Measurements from ENCODE around the gene MEOX2.

The MEOX2 gene

DNA sequence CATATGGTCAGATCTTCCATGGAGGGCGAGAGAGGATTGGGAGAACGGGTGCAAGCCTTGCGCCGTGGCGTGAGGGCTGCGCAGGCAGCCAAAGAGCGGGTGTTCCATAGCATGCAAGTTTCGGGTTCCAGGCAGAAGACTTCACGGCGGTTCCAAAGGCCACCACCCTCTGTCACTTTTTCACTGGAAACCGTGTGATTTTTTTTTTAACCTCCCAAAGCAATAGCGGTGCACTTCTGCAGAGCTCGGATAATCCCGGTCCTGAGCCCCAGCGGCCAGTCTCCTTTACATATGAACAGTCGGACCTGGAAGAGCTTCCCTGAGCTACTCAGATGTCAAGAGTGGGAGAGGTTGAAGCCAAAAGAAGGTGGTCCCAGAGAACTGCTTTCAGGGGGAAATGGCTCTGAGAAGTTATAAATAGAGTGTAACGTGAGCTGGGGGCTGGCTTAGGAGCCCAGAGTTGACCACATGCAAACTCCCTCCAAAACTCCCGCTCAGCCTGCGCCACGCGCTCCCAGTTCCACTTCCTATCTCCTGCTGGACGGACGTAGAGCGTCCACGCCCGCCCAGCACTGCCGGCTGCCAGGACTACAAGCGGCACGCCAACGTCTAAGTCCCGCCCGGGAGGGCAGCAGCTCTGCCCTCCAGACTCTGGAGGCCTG, at the start of gene MEOX2:
Gene MEOX2 (minus strand): TSS at position 389 of the 662 bp plus-strand sequence. CDS start 281 bp downstream, at position 108.
- no peak for DNase-seq (ENCODE audit: low read depth in 2 of 2)

- DNase-seq (ENCODE audit: low read depth in 2 of 2): no peak
These were observed 43.3 kb upstream of the MEOX2 start for GRCh38 chr7:15729746-15730145.

GRCh38 chr7:15725051-15725450, 38.6 kb upstream of the MEOX2 start:
- DNase-seq (ENCODE audit: low read depth in 2 of 2): no peak

GRCh38 chr7:15723841-15724240, 37.4 kb upstream of the MEOX2 start:
- no peak for DNase-seq (ENCODE audit: low read depth in 2 of 2)

DNA sequence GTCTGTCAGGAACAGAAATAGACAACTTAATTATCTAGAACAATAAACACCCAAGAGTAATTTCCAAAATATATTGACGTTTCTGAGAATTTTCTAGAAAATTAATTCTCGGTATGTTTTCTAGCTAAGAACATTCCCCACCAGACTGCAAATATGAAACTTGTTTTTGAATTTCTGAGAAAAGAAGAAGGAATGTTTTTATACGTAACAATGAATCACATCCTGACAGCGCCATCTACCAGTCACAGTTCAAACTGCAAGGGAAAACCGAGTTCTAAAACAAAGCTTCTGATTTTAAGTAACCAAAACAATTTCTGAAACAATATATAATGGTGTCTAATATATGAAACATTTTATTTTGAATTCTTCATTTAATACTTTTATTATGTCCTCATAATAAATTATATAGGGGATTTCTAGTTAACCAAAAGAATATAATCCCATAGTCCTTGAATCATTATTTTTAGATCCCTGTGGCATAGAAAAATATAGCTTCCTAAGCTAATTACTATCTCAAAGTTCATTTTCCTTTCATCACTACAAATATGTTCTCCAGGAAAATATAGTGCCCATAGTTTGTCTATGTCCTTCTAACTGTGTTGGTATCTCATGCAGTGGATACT, 34.5 kb upstream of the MEOX2 start:
- DNase-seq (ENCODE audit: low read depth in 2 of 2): no peak

GRCh38 chr7:15719311-15719710, 32.8 kb upstream of the MEOX2 start:
- no peak for DNase-seq (ENCODE audit: low read depth in 2 of 2)

GRCh38 chr7:15715435-15715834, 29.0 kb upstream of the MEOX2 start:
- no peak for DNase-seq (ENCODE audit: low read depth in 2 of 2)

DNA sequence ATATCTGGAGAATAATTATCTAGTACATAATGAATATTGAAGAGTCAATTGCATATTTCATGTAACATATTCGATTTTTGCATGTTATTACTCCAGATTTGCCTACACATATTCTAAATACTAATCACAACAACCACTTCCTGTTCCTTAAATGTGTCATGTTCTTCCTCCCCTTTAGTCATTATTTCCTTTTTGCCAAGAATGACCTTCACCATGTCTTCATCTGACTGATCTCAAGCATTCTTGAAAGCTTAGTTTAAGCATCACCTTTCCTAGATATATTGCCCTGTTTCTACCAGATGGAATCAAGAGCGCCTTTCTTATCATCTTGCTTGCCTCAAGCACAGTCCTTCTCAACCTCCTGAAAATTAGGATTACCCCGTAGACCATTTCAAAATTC, 23.5 kb upstream of the MEOX2 start:
- no peak for DNase-seq (ENCODE audit: low read depth in 2 of 2)

DNA sequence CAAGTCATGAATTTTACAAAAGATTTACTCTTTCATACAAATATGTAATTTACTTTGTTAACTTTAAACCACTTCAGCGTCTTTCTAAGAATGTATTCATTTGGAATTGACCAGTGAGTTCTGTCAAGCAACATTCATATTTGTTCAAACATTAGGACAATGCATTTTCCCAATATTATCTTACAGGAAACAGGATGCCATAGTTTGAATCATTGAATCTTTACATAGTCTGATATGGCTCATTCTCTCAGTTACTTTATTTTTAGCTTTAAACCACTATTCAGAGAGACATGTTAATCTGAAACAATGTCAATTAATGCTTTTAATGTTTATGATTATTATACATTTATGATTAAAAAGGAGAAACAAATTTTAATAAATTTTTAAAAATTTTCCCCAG, 21.1 kb upstream of the MEOX2 start:
- DNase-seq (ENCODE audit: low read depth in 2 of 2): no peak

DNA sequence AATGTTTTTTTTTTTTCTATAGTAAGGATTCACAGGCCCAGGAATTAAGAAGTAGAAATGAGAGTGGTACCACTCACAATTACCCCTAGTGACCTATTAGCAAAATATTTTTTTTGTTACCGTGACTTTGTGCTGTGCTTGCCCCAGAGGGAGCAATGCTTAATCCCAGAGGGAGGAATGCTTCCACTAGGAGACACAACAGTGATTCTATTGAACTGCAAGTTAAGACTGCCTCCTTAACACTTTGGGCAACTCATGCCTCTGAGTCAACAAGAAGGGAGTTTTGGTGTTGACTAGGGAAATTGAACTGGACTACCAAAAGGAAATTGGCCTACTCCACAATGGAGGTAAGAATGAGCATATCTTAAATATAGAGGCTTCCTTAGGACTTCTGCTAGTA, 17.2 kb upstream of the MEOX2 start:
- DNase-seq (ENCODE audit: low read depth in 2 of 2): no peak

- DNase-seq (ENCODE audit: low read depth in 2 of 2): no peak
These were observed 6.1 kb upstream of the MEOX2 start for GRCh38 chr7:15692501-15693020.

DNA sequence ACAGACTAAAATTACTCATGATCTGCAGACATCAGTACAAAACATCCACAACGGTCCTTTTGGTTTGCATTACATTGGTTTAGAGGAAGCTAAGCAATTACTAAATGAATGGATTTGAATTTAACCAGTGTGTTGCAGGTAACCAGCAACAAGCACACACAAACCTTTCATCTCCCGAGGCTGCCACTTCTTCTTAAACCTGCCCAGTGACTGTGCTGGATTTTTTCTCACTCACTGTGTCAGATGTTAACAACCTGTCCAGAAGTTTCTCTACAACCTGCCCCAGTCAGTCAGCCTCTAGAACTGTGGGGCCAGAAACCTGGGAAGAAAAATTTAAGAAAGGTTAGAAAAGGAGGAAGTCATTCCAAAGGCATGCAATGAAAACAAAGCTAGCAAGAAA, 2.4 kb upstream of the MEOX2 start:
- no peak for DNase-seq (ENCODE audit: low read depth in 2 of 2)

DNA sequence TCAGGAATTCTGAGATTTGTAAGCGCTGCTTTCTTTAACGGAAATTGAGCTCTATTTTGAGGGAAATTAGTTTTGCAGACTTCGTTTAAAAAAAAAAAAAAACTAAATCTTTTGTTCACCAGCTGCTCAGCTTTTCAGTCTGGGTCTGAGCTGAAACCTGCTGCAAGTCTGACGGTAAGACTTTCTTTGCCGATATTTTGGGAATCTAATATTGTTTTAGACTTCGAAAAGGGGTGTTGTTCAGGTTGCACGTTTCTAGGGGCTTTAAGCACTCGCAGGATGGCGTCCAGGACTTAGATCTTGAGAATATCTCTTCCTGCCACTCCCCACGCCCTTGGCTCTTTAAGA, 1.8 kb upstream of the MEOX2 start:
- DNase-seq (ENCODE audit: low read depth in 2 of 2): no peak

DNA sequence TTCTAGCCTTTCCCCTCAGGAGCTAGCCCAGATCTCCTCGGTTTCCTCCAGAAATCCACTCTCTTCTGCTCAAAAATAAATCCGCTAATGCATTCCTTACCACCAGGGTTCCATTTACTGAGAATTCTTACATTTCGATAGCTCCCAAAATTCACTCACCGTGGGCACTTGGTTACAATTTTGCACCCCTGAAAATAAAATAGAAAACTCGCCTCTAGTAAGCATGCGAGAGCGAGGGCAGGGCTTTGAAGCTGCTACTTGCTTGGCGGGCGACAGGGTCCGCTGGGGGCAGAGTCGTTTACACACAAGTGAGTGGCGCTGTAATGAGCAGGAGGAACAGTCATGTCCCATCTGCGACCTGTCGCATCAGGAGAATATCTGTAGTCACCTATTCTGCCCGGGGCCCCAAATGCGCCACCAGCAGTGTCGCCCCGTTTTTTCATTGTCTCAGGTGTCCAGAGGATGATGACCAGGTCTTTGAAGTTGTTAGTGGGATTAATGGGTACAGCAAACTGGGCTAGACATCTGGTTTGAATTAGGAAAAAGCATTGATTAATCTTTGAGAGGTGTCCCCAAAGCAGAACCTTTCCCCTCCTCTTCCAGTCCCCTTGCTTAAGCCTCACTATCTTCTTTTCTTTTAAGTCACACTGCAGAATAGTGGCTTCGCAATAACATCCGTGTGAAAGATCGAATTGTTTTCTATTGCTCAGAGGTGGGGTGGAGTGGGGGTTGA, 1.2 kb upstream of the MEOX2 start:
- no peak for DNase-seq (ENCODE audit: low read depth in 2 of 2)

- DNase-seq (ENCODE audit: low read depth in 2 of 2): no peak
These were observed 568 bp upstream of the MEOX2 start for GRCh38 chr7:15686957-15687545.

GRCh38 chr7:15685358-15686294, 857 bp downstream of the MEOX2 start:
- DNase-seq (ENCODE audit: low read depth in 2 of 2): no peak

DNA sequence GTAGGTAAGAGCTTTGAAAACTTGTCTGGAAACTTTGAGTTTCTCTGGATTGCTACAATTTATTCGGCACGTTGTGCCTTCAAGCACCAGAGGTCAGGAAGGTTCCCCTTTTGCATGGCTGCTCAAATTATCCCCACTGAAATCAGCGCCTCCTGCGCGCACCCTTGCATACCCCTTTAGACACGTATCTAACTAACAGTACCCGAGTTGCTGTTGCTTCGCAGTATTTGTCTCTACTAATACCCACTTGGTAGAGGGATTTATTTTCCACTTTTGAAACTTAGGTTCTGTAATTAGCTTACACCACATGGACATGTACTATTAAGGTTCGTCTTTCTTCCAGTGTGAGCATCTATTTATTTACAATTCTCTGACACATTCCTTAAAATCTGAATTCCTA, 1.6 kb downstream of the MEOX2 start:
- DNase-seq (ENCODE audit: low read depth in 2 of 2): no peak

GRCh38 chr7:15684111-15684800, 2.2 kb downstream of the MEOX2 start:
- DNase-seq (ENCODE audit: low read depth in 2 of 2): no peak

DNA sequence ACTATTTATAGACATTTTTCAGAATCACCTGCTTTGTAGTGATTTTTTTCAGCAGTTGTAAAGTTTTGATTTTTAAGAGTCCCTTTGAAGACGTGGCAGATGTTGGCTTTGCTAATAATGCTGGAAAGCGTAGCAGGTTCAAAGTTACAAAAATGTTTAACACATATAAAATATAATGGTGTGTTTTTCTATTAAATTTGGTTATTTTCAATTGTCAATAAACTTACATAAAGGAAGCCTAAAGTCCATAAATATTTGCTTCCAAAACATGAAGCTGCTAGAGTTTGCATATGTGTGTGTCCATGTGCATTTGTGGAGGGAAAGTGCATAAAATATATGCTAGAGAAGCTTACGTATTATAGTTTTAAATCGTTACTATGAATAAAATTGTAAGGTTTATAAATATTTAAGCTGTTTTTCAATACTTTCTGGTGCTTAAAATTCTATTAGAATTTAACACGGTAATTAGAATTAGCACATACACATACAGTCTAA, 3.7 kb downstream of the MEOX2 start:
- DNase-seq (ENCODE audit: low read depth in 2 of 2): no peak

DNA sequence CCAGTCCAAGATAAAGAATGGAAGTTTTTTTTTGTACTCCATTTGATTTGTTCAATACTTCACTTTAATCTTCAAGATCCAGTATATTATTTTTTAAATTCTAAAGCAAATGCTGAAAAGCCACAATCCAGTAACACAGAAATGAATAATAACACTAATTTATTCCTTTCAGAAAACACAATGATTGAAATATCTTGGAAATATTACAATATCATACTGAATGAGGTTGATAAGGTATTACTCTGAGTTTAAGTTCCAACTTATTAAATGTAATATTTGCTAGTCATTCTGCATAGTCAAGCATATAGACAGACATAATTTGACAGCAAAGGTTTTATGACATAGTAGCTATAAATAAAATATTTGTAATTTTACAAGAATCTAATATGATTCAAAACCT, 4.4 kb downstream of the MEOX2 start:
- no peak for DNase-seq (ENCODE audit: low read depth in 2 of 2)

DNA sequence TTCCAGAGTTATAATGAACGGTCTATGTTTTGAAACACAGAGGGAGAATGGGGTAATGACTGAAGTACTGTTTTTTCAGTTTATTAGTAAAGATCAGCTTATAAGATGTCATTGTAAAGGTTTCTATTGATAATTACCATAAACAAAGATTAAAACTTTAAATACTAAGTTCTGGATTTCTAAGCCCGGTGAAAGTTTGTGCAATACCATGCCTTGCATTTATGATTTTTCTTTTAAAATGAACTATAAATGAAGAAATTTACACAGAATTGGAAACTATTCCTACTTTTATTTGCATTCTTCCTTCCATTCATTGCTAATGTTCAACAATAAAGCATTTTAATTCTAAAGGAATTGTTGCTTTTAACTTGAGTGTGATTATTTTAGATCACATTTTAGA, 4.9 kb downstream of the MEOX2 start:
- DNase-seq (ENCODE audit: low read depth in 2 of 2): no peak

Data from stimulated activated CD4-positive, alpha-beta T cell treated with anti-CD3 and anti-CD28 coated beads, Interleukin-1b, Interleukin-23, amount 100 ng/mL, for 1 hour (primary cell).